Lower lobe of right lung (tissue), 2 donors: ENCODE measurements around the gene TENM4. TPM values are rescaled to one million over a fixed set of nuclear protein-coding genes. Genes with fewer than 3 reads are reported as not detected.

Source experiments
- ATAC-seq, 2 donors: fragments of 200-7000 bp; cut with Tn5 transposase; one replicate each; pipeline ENCODE4 v1.9.1; 2020 to 2022; ENCODE audit warnings: mild to moderate bottlenecking in 2 of 2, moderate library complexity in 2 of 2
- DNase-seq: peaks from one replicate; pipeline ENCODE4 v3.0.0-alpha.2; 2020
- H3K27ac ChIP-seq: fragments of 200-600 bp; one replicate; pipeline ENCODE4 v1.8.0; 2022
- H3K27me3 ChIP-seq: fragments of 200-600 bp; one replicate; pipeline ENCODE4 v1.8.0; 2022; ENCODE audit warnings: low read depth
- H3K36me3 ChIP-seq: fragments of 200-600 bp; one replicate; pipeline ENCODE4 v1.8.0; 2022; ENCODE audit warnings: mild to moderate bottlenecking
- H3K4me1 ChIP-seq: fragments of 200-600 bp; one replicate; pipeline ENCODE4 v1.8.0; 2022
- H3K4me3 ChIP-seq: fragments of 200-600 bp; one replicate; pipeline ENCODE4 v1.8.0; 2022; ENCODE audit warnings: mild to moderate bottlenecking
- H3K9me3 ChIP-seq: fragments of 200-600 bp; one replicate; pipeline ENCODE4 v1.8.0; 2022
- intact Hi-C: fragments of 100-400 bp; cut with DNase I; formaldehyde crosslinking; loops from one replicate; pipeline ENCODE4 v1.11.0; 2022
- total RNA-seq: library from RNA; stranded (reverse); fragmentation: NEBNext Ultra II Directional; extraction: Animal tissue kit (Norgen Biotek cat#: 25700); gene quantifications from one replicate; pipeline ENCODE4 v1.2.1, GENCODE V29; 2021
- TF ChIP-seq, protein P1 (sequence below): fragments of 200-600 bp; IDR thresholded peaks from one replicate; pipeline ENCODE4 v1.8.0; 2022; ENCODE audit warnings: antibody characterized with exemption, mild to moderate bottlenecking
- donor health status: DM: no; HTN: yes; CAD: no; lungs with severe emphysema.

The TENM4 gene
- total RNA-seq, 1 donor from 2014 or later: 1.1 TPM

DNA sequence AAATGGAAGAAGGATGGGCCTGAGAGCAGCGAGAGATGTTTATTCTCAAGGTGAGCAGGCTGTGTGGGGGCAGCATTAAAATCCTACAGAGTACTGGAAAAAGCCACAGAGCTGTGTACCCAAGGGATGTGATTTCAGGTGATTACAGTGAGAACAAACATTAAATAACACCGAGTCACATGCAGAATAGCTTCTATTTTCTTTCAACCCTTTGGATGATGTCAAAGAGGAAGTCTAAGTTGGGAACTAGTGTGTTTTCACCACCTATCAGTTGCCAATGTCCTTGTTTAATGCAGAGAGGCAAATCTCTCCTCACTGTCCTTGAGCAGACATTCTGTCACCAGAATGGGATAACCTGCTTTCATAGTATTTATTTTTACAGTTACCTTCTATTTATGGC, 486.6 kb downstream of the TENM4 start:
- no peaks in the 10 kb centered on the region for H3K9me3 ChIP-seq
- intact Hi-C loops: no loop called here
- no peak overlapping the region for H3K27ac ChIP-seq
- no peak overlapping the region for H3K4me3 ChIP-seq
- DNase-seq (no peak), ATAC-seq (no peak)
- H3K27me3 ChIP-seq: peaks cover 6% of the 10 kb centered on the region
- H3K36me3 ChIP-seq: no peaks in the 10 kb centered on the region
- H3K4me1 ChIP-seq: no peaks in the 10 kb centered on the region
- TF ChIP-seq, protein P1, sequence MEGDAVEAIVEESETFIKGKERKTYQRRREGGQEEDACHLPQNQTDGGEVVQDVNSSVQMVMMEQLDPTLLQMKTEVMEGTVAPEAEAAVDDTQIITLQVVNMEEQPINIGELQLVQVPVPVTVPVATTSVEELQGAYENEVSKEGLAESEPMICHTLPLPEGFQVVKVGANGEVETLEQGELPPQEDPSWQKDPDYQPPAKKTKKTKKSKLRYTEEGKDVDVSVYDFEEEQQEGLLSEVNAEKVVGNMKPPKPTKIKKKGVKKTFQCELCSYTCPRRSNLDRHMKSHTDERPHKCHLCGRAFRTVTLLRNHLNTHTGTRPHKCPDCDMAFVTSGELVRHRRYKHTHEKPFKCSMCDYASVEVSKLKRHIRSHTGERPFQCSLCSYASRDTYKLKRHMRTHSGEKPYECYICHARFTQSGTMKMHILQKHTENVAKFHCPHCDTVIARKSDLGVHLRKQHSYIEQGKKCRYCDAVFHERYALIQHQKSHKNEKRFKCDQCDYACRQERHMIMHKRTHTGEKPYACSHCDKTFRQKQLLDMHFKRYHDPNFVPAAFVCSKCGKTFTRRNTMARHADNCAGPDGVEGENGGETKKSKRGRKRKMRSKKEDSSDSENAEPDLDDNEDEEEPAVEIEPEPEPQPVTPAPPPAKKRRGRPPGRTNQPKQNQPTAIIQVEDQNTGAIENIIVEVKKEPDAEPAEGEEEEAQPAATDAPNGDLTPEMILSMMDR: no peak

DNA sequence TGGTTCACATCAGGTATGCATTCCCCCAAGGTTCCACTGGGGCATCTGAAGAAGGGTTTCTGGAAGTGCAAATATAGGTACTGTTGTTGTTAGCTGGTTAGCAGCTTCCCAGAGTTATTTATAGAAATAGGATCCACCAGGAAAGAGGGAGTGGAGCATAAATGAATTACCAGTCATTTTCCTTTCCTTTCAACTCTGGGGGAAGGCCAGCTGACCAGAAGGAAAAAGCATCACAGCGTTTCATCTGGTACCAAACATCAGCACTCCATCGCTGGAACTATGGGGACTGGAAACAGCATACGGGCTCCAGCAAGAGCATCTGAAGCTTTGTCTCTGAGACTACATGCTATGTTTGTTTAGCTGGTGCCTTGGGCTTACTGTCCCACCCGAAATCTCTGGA, 487.9 kb downstream of the TENM4 start:
- Histone ChIP-seq H3K36me3 (no peaks in the 10 kb centered on the region), H3K27me3 (peaks cover 6% of the 10 kb centered on the region), H3K4me1 (no peaks in the 10 kb centered on the region), H3K27ac (no peak overlapping the region), H3K4me3 (no peak overlapping the region), H3K9me3 (no peaks in the 10 kb centered on the region)
- ATAC-seq (no peak), DNase-seq (no peak)
- TF ChIP-seq, protein P1: no peak
- intact Hi-C loops: no loop called here

DNA sequence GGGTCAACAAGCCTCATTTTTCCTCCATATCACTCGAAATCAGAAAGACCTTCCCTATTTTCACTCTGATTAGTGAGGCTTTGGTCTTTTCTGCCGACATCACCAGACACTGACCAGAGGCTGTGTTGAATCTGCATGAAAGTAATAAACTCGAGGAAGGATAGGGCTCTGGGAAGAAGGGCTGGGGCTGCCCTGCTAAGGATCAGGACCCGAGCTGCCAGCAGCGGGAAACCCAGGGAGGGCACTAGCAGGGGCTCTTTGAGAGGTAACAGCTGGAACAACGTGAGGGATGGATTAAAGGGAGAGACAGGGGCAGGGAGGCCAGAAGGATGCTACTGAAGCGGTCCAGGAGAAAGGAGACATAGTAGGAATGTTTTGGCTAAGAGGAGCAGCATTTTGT, 488.7 kb downstream of the TENM4 start:
- TF ChIP-seq, protein P1: no peak
- no peaks in the 10 kb centered on the region for H3K4me1 ChIP-seq
- H3K27me3 ChIP-seq: peaks cover 6% of the 10 kb centered on the region
- no peak for ATAC-seq
- no peak for DNase-seq
- intact Hi-C loops: no loop called here
- no peak overlapping the region for H3K27ac ChIP-seq
- no peaks in the 10 kb centered on the region for H3K36me3 ChIP-seq
- no peaks in the 10 kb centered on the region for H3K9me3 ChIP-seq
- no peak overlapping the region for H3K4me3 ChIP-seq

DNA sequence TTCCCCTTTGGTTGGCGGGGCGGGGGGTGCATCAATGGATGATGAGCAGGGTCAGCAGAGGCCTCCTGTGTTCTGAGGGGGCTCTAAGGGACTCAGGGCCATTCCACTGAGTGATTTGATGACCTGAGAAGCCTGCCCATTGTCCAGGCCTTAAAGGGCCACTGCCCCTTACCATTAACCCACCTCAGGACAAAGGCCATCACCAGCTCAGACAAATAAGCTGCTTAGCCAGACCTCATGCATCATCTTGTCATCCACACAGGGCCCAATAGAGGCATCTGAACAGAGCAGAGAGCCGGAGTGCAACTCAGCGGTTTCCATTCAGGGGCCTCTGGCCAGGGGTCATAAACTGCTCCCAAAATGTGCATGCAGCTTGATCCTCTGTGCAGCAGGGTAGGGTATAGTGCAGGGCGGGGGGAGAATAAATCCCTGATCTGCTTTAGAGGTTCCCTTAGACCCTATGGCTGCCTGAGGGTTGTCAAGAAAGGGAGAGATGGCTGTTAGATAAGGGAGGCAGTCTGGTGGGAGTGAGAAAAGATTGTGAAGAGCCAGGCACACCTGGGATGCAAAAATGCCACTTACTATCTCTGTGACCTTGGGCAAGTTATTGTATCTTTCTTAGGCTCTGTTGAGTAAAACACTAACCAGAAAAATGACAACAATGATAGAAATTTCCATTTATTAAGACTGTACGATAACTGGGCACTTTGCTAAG, 490.7 kb downstream of the TENM4 start:
- no peak overlapping the region for H3K27ac ChIP-seq
- H3K36me3 ChIP-seq: no peaks in the 10 kb centered on the region
- TF ChIP-seq, protein P1: no peak
- no peaks in the 10 kb centered on the region for H3K4me1 ChIP-seq
- H3K9me3 ChIP-seq: no peaks in the 10 kb centered on the region
- ATAC-seq (no peak), DNase-seq (no peak)
- H3K4me3 ChIP-seq: no peak overlapping the region
- intact Hi-C loops: no loop called here
- H3K27me3 ChIP-seq: peaks cover 6% of the 10 kb centered on the region

DNA sequence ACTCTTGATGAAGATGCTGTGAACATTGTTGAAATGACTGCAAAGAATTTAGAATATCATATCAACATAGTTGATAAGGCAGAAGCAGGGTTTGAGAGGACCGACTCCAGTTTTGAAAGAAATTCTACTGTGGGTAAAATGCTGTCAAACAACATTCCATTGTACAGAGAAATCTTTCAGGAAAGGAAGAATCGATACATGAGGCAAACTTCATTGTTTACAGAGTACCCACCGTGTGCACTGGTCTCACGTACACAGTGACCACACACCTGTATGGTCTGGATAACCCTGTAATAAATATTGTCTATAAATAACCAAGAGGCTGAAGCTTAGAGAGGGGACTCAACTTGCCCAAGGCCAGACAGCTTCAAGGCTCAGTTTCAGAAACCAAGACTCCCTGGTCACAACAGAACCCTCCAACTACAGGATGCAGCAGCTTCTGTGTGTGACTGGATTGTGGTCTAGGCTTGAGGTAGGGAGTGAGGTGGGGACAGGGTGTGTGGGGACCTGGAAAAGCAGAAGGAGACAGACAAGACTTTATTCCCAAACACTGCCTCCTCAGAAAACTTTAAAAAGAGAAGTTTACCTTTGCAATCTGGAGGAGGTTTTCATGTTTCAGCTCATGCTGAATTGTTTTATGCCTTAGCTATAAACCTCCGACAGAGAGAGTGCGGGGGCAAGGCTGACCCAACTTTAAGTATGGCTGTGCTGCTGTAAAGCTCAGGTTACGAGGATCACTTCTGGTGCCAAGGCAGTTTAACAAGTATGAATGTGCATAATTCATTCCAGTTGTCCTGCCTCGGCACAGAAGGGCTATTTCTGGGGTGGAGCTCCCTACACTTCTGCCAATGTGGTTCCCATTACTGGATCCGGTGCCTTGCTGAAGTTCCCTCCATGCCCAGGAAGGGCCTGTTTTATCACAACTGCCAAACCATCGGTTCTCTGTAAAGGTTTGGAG, 493.6 kb downstream of the TENM4 start:
- H3K27ac ChIP-seq: no peak overlapping the region
- peaks cover 5% of the 10 kb centered on the region for H3K27me3 ChIP-seq
- no peaks in the 10 kb centered on the region for H3K4me1 ChIP-seq
- DNase-seq: no peak
- no peak for ATAC-seq
- no peaks in the 10 kb centered on the region for H3K36me3 ChIP-seq
- no peaks in the 10 kb centered on the region for H3K9me3 ChIP-seq
- no peak overlapping the region for H3K4me3 ChIP-seq
- TF ChIP-seq, protein P1: no peak
- intact Hi-C loops: no loop called here
